Measurements from ENCODE around the gene MTUS2.

MTUS2 gene

DNA sequence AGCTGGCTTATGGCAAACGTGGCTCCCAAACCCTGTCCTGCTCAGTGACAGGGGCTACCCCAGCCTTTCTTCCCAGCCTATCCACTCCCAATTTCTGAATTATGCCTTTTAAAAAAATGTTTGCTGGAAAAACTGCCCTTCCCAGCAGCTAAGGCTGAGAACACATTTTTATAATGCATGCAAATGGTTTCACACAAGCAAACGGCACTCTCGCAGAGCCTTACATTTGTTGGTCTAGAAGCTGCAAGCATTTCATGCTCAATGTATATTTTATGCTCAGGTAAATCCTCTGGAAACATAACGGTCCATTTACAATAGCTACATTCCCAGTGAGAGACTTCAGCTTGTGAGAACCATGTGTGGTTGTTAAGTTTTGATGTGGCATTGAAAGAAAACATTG, 713.9 kb downstream of the MTUS2 start:
- POLR2A ChIA-PET = no interaction called here
- DNase-seq (ENCODE audit: extremely low spot score) = no peak
- CTCF ChIA-PET = interaction anchor here (0.9 to 2.2 kb wide), 5 partner anchors 8 to 581 kb away, joined by 3 to 13 read pairs (median 4); no protein-coding TSS in a partner anchor
- TF ChIP-seq, protein P1, sequence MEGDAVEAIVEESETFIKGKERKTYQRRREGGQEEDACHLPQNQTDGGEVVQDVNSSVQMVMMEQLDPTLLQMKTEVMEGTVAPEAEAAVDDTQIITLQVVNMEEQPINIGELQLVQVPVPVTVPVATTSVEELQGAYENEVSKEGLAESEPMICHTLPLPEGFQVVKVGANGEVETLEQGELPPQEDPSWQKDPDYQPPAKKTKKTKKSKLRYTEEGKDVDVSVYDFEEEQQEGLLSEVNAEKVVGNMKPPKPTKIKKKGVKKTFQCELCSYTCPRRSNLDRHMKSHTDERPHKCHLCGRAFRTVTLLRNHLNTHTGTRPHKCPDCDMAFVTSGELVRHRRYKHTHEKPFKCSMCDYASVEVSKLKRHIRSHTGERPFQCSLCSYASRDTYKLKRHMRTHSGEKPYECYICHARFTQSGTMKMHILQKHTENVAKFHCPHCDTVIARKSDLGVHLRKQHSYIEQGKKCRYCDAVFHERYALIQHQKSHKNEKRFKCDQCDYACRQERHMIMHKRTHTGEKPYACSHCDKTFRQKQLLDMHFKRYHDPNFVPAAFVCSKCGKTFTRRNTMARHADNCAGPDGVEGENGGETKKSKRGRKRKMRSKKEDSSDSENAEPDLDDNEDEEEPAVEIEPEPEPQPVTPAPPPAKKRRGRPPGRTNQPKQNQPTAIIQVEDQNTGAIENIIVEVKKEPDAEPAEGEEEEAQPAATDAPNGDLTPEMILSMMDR (IDR thresholded peaks at IDR 0.05; ENCODE audit: control extremely low read depth, extremely low read depth, low read depth, missing control alignments) = no peak

- no peak for DNase-seq (ENCODE audit: extremely low spot score)
- POLR2A ChIA-PET = no interaction called here
- CTCF ChIA-PET = interaction anchor here (2.2 kb wide), 1 partner anchor 28 kb away, joined by 13 read pairs; no protein-coding TSS in a partner anchor
- TF ChIP-seq, protein P1 (IDR thresholded peaks at IDR 0.05; ENCODE audit: control extremely low read depth, extremely low read depth, low read depth, missing control alignments) = no peak
These were observed 715.8 kb downstream of the MTUS2 start for GRCh38 chr13:29535663-29536655.

DNA sequence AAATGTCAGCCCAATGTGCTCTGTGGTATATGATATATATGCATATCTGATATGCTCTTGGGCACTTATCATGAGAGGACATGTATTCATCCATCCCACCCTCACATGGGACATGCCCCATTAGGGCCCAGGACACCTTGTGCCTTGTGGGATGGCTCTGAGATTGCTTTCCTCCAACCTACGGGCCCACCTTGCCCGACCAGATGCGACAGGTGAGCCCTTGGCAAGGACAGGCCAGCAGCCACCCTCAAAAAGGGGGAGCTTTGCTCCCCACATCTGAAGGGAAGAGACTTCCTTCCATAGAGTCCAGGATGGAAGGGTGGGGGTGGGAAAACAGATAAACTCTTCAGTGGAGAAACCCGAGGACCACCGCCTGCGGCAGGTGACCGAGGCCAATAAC, 716.7 kb downstream of the MTUS2 start:
- TF ChIP-seq, protein P1 (IDR thresholded peaks at IDR 0.05; ENCODE audit: control extremely low read depth, extremely low read depth, low read depth, missing control alignments) = no peak
- CTCF ChIA-PET = interaction anchor here (1.7 kb wide), 1 partner anchor 10 kb away, joined by 4 read pairs; no protein-coding TSS in a partner anchor
- POLR2A ChIA-PET = no interaction called here
- DNase-seq (ENCODE audit: extremely low spot score) = no peak

DNA sequence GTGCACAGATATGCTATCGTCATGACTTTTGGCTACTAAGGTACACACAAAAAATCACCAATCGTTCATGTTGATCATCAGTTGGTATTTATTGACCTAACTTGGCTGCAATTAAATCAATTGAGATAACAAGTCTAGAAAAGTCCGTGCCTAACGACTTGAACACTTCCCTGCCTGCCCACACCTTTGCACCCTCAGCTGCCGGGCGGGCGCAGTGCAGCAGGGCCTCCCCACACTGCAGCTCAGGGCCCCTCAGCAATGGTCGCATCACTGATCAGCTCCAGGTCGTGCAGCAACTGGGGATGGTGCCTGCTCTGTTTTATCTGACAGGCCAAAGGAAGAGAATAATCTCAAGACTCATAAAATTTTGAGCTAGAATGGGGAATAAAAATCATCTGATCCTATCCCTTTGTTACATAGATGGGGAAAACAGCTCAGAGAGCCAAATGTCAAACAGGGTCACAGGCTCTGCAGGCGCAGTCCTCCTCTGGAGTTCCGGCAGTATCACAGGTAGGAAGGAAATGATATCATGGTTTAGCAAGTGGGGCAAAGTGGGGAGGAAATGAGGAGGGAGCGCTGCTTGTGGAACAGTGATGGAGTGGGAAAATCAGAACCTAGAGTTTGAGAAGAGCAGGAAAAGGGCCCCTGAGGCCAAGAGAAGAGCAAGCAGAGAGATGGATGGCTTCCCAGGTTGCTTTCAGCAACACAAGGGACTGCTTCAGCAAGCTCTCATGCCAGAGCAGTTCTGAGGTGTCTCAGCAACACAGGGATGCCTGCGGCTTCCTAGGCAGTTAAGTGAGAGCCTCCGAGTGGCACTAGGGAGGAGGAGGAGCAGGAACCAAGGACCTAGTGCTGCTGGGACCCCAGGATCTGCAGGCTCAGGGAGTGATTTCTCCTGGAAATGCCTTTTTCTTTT, 717.9 kb downstream of the MTUS2 start:
- CTCF ChIA-PET = interaction anchor here (1.0 to 1.7 kb wide), 3 partner anchors 9 to 30 kb away, joined by 4 read pairs; no protein-coding TSS in a partner anchor

DNA sequence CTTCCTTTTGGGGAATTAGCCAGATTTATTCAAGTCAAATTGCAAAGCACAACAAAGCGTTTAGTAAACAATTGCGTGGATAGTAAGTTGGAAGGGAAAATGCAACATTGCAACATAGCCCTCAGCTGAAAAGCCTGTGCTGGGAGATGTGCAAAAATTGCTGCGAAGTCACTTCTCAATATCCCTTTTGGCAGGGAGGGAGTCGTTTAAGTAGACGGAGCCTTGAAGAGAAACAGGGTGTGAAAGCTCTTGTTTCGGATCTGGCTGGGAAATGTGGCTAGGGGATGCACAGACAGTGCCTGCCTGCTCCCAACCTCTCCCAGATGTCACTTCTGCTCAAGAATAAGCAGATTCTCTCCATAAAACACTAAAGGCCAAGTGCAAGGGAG, 718.5 kb downstream of the MTUS2 start:
- ChIA-PET POLR2A (no interaction called here), CTCF (interaction anchor here (1.0 to 1.7 kb wide), 3 partner anchors 8 to 31 kb away, joined by 4 read pairs; no protein-coding TSS in a partner anchor)
- TF ChIP-seq, protein P1 (IDR thresholded peaks at IDR 0.05; ENCODE audit: control extremely low read depth, extremely low read depth, low read depth, missing control alignments) = no peak
- DNase-seq (ENCODE audit: extremely low spot score) = no peak

More for the DNA sequence above, 717.9 kb downstream of the MTUS2 start:
- DNase-seq (ENCODE audit: extremely low spot score) = no peak
- POLR2A ChIA-PET = no interaction called here
- TF ChIP-seq, protein P1 (IDR thresholded peaks at IDR 0.05; ENCODE audit: control extremely low read depth, extremely low read depth, low read depth, missing control alignments) = no peak

DNA sequence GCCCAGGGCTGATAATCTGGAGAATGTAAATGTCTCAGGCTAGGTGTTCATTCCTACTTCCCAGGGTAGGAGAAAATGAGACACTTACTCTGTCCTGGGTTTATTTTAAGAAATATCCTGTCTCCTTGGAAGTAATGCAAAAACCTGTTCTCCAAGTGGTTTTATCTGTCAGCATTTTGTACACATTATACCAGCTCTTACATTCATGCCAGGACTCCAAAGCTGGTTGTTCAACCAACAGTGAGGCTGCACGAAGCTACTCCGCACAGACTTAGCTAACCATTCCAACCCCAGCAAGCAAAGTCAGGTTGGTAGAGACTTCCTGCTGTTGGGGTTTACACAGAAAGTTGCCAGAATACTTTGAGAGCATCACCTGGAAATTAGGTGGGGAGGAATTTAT, 719.7 kb downstream of the MTUS2 start:
- ChIA-PET CTCF (interaction anchor here (1.4 to 1.7 kb wide), 3 partner anchors 19 to 576 kb away, joined by 3 to 4 read pairs (median 3); no protein-coding TSS in a partner anchor), POLR2A (no interaction called here)
- DNase-seq (ENCODE audit: extremely low spot score) = no peak
- TF ChIP-seq, protein P1 (IDR thresholded peaks at IDR 0.05; ENCODE audit: control extremely low read depth, extremely low read depth, low read depth, missing control alignments) = no peak

Measured in GM10248 (cell line).